EL (cell line): ENCODE results near the gene COL10A1.
"Not testable (repeated sequence)": the region's sequence is repeated elsewhere in the genome, so short reads cannot be mapped to it uniquely, and the experiment has no call there.

Source experiments
- DNase-seq: peaks from one replicate; pipeline ENCODE4 v3.0.0-alpha.2; 2016

The COL10A1 gene

GRCh38 chr6:116118608-116119007 is 7.3 kb downstream of the COL10A1 start:
- peak; percentile 54 for DNase-seq

- peak; percentile 9 for DNase-seq
Measured at GRCh38 chr6:116115781-116116180, 10.2 kb downstream of the COL10A1 start.

- DNase-seq: no peak
Measured at GRCh38 chr6:116113386-116113785, 12.5 kb downstream of the COL10A1 start.

GRCh38 chr6:116111552-116112528 is 14.1 kb downstream of the COL10A1 start:
- peak; percentile 37 for DNase-seq

- DNase-seq: no peak
Measured at GRCh38 chr6:116108836-116109235, 17.1 kb downstream of the COL10A1 start.

GRCh38 chr6:116106146-116106545 is 19.8 kb downstream of the COL10A1 start:
- DNase-seq: no peak

GRCh38 chr6:116105247-116105646 is 20.7 kb downstream of the COL10A1 start:
- DNase-seq: no peak

- no peak for DNase-seq
Measured at GRCh38 chr6:116104636-116105035, 21.3 kb downstream of the COL10A1 start.

- DNase-seq: no peak
Measured at GRCh38 chr6:116102873-116103272, 23.1 kb downstream of the COL10A1 start.

GRCh38 chr6:116101790-116102189 is 24.1 kb downstream of the COL10A1 start:
- no peak for DNase-seq

- DNase-seq: no peak
Measured at GRCh38 chr6:116101302-116101718, 24.6 kb downstream of the COL10A1 start.

- peak; percentile 81 for DNase-seq
Measured at GRCh38 chr6:116100419-116101301, 25.3 kb downstream of the COL10A1 start, which contains the start of gene NT5DC1. Gene NT5DC1, plus strand, starts transcription at chr6:116100853. Its CDS starts 78 bp downstream, at chr6:116100931.

- DNase-seq: no peak
Measured at GRCh38 chr6:116099036-116099435, 26.9 kb downstream of the COL10A1 start.

GRCh38 chr6:116096979-116097816 is 28.7 kb downstream of the COL10A1 start:
- DNase-seq: peak; percentile 7

- DNase-seq: not testable (repeated sequence)
Measured at GRCh38 chr6:116096048-116096759, 29.7 kb downstream of the COL10A1 start.

- DNase-seq: no peak
Measured at GRCh38 chr6:116094041-116094440, 31.9 kb downstream of the COL10A1 start.

- no peak for DNase-seq
Measured at GRCh38 chr6:116090251-116090650, 35.7 kb downstream of the COL10A1 start.

GRCh38 chr6:116088946-116089345 is 37.0 kb downstream of the COL10A1 start:
- DNase-seq: peak; percentile 26

- DNase-seq: peak; percentile 86
Measured at GRCh38 chr6:116087437-116088027, 38.4 kb downstream of the COL10A1 start.

- no peak for DNase-seq
Measured at GRCh38 chr6:116084284-116084683, 41.6 kb downstream of the COL10A1 start.

- no peak for DNase-seq
Measured at GRCh38 chr6:116083052-116083451, 42.9 kb downstream of the COL10A1 start.
